ENCODE results near the gene BUB1.
"Not testable (repeated sequence)": the region's sequence is repeated elsewhere in the genome, so short reads cannot be mapped to it uniquely, and the experiment has no call there.

The BUB1 gene

GRCh38 chr2:110690083-110690965 lies 12.5 kb upstream of the BUB1 start:
- no peak for FAIRE-seq

- no peak for FAIRE-seq
Measured at GRCh38 chr2:110688594-110689091, 10.8 kb upstream of the BUB1 start.

DNA sequence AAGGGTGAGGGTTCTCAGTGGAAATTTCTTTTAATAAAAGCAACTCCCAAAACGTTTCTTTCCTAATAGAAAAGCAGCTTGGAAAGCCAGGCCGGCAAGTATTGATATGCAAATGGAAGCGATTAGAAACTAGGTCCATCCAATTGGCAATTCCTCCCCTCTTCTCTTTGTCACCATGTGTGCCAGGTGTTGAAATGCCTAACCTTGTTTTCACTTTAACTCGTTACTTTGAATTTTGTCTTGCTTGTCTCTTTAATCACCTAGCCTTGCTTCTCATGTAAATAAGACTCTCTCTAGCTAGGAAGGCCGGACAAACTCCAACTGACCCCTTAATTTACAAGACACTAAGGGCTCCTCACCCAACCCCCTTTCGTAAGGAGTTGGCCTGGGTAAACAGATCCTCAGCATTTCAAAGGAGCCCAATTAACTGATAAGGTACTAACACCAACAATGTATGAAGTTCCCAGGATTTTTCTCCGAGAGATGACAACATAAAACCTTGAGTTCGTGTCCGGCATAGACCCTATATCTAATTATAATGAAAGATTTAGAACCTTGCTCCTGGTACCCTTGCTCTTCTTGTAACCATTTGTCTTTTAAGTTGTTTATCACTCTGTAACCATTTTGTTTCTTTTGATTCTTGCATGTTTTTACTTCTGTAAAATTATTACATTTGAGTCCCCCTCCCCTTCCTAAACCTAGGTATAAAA lies 10.1 kb upstream of the BUB1 start:
- FAIRE-seq = not testable (repeated sequence)

DNA sequence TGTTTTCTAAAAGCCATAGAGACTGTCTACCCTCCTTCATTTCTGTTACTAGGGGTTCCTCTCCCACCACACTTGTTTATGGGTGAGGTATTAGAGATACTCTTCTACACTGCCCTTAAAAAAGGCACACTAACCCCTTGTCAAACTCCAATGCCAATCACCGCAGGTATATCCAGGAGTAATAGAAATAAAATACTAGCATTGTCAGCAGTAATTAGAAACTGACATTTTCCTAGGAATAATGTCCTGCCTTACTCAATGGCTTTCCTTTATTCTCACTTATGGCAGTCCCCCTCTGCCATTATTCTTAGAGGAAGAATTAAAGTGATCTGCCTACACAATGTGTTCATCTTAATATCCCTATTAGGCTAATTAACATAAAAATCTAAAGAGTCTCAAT lies 5.0 kb upstream of the BUB1 start:
- FAIRE-seq = no peak

- no peak for FAIRE-seq
Measured at GRCh38 chr2:110682267-110682666, 4.4 kb upstream of the BUB1 start.

- no peak for FAIRE-seq
Measured at GRCh38 chr2:110680709-110681108, 2.8 kb upstream of the BUB1 start.

DNA sequence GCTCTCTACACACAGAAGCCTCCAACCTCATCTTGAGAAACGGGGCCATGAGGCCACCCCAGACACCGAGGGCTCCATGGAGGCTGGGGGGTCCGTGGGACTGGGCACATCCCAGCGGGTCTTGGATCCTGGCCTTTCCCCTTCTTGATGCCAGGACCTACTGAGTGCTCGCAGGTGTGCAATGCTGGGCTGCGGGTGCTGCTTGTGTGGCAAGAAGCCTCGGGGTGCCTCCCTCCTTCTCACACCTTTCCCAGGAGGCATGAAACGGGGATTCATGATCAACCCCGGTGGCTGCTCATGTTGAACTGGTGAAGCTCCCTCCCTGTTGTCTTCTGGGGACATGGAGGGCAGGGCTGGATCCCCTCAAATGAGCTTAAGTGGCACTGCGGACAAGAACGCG lies 2.0 kb upstream of the BUB1 start:
- FAIRE-seq = no peak

DNA sequence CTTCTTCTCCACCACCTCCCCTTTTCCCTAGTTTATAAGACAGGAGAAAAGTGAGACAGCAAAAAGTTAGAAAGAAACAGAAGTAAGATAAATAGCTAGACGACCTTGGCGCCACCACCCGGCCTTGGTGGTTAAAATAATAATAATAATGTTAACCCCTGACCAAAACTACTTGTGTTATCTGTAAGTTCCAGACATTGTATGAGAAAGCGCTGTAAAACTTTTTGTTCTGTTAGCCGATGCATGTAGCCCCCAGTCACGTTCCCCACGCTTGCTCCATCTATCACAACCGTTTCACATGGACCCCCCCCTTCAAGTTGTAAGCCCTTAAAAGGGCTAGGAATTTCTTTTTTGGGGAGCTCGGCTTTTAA lies 1.5 kb upstream of the BUB1 start:
- FAIRE-seq = no peak

GRCh38 chr2:110678457-110679336 lies 834 bp upstream of the BUB1 start:
- no peak for FAIRE-seq

GRCh38 chr2:110677080-110677479 lies 783 bp downstream of the BUB1 start:
- FAIRE-seq = no peak

- FAIRE-seq = no peak
Measured at GRCh38 chr2:110675679-110676078, 2.2 kb downstream of the BUB1 start.

- FAIRE-seq = no peak
Measured at GRCh38 chr2:110674620-110675555, 3.0 kb downstream of the BUB1 start.

- no peak for FAIRE-seq
Measured at GRCh38 chr2:110673201-110673600, 4.7 kb downstream of the BUB1 start.

DNA sequence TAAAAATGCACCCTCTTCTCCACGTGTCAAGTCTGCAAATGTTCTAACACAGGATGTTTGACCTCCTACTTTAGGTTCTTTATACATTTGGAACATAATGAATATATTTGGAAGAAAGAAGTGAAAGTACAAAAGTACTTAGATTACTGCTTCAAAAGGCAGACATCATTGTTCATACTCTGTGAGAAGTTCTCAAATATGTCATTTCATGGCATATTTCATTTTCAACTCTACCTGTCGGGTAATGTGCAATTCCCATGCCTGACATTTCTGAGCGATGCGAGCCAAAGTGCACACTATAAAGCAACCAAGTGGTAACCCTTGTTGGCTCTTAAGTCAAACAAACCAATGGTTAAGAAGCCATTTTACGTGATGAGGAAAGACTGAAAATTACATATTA lies 7.0 kb downstream of the BUB1 start:
- FAIRE-seq = no peak

GRCh38 chr2:110669079-110669478 lies 8.8 kb downstream of the BUB1 start:
- FAIRE-seq = no peak

- FAIRE-seq = no peak
Measured at GRCh38 chr2:110667071-110667470, 10.8 kb downstream of the BUB1 start.

GRCh38 chr2:110664135-110664534 lies 13.7 kb downstream of the BUB1 start:
- no peak for FAIRE-seq

DNA sequence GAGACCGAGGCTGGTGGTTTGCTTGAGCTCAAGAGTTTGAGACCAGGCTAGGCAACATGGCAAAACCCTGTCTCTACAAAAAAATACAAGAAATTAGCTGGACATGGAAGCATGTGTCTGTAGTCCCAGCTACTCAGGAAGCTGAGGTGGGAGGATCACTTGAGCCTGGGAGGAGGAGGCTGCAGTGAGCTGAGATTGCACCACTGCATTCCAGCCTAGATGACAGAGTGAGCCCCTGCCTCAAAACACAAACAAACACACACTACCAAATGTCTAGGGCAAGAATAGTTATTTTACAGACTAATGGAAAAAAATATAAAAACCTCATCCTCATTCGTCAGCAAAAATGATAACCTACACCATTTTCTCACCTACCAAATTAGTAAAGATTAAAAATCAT lies 15.3 kb downstream of the BUB1 start:
- FAIRE-seq = no peak

GRCh38 chr2:110660558-110660957 lies 17.3 kb downstream of the BUB1 start:
- FAIRE-seq = no peak

- FAIRE-seq = no peak
Measured at GRCh38 chr2:110659248-110659647, 18.6 kb downstream of the BUB1 start.

GRCh38 chr2:110657724-110658305 lies 20.0 kb downstream of the BUB1 start:
- FAIRE-seq = no peak

GRCh38 chr2:110655701-110656100 lies 22.2 kb downstream of the BUB1 start:
- no peak for FAIRE-seq
